Stimulated activated CD4-positive, alpha-beta T cell treated with anti-CD3 and anti-CD28 coated beads, Interleukin-2, amount 100 ng/mL, for 4 hours (primary cell): ENCODE measurements around the gene ITLN2.
"Not testable (repeated sequence)": the region's sequence is repeated elsewhere in the genome, so short reads cannot be mapped to it uniquely, and the experiment has no call there.

Experiments
- DNase-seq: peaks from one replicate; pipeline ENCODE4 v3.0.0-alpha.2; 2020; ENCODE audit warnings: low read depth

Gene ITLN2

GRCh38 chr1:160905617-160905989 is 49.0 kb downstream of the ITLN2 start:
- DNase-seq, result no peak

DNA sequence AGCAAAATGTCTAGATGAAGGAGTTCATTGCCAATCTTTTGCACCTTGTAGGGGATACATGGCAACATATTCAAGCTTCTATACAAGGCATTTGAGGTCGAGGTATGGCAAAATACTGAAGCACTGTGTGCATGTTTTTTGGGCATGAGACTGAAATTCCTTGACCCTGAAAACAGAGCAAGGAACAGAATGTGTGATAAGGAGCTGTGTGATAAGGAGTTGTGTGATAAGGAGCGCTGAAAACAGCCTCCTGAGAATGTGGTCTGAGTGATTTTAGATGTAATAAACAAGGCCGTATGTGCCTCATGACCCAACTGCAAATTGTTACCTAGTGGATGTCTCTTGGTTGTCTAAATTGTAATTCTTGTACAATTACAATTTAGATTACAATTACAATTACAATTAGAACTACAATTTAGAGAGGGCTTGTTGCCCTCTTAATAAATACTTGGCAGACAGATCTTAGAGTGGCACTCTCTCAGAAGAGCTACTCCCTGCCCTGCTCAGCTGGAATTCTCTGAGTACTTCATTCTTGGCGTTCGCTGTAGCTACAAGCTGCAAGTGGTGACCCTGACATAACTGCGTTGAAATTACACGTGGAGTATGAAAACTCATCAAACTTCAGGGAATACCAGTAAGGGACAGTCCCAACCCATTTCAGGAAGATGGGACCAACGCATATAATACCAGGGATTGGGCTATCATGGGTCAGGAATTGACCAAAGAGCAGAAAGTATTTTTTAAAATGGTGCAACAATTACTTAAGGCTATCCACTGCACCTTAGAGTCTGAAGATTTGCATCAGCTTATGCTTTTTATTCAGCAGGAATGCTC is 49.6 kb downstream of the ITLN2 start:
- no peak for DNase-seq

GRCh38 chr1:160902251-160902650 is 52.4 kb downstream of the ITLN2 start:
- DNase-seq, result not testable (repeated sequence)

- no peak for DNase-seq
Measured at GRCh38 chr1:160901768-160902167, 52.8 kb downstream of the ITLN2 start.

- not testable (repeated sequence) for DNase-seq
Measured at GRCh38 chr1:160900683-160901082, 53.9 kb downstream of the ITLN2 start.
